Measurements from ENCODE around the gene SCAMP3.
"Not testable (repeated sequence)": the region's sequence is repeated elsewhere in the genome, so short reads cannot be mapped to it uniquely, and the experiment has no call there.

SCAMP3 gene

DNA sequence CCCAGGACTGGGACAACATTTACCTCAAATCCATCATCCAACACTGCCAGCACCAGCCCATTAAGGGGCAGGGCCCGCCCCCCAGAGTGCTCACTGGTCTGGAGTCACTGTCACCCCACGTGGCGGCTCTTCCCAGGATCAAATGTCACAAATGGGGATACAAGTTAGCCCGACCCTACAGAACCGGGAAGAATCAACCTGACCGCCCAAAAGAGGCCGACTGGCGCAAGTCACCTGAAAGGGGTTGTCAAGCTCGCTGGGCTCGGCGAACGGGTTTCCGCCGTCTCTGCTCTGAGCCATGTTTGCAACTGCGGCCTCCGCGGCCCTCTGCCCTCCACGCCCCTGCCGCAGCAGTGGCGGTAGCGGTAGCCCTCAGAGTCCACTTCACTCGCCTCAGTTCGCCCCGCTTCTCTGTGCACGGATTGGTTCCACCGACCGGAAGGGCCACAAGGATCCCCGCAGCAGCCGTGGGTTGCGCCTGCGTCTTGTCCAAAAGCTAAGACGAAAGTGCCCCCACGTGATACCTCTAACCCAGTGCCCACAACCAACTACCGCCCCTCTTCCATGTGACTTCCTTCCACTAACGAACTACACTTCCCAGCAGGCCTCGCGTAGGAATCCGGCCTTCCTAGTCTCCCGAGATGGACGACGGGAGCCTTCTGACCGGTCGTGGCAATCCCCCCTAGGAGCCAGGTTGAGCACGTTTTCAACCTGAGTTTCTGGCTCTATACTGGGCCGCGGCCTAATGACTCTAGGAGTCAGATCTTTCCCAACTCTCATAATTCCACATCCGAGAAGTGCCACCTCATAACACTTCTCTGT is at the start of gene SCAMP3:
Gene SCAMP3 (minus strand): TSS at position 509 of the 822 bp plus-strand sequence. CDS start 209 bp downstream, at position 300.
- DNase-seq, result peak; percentile 94 to 96

DNA sequence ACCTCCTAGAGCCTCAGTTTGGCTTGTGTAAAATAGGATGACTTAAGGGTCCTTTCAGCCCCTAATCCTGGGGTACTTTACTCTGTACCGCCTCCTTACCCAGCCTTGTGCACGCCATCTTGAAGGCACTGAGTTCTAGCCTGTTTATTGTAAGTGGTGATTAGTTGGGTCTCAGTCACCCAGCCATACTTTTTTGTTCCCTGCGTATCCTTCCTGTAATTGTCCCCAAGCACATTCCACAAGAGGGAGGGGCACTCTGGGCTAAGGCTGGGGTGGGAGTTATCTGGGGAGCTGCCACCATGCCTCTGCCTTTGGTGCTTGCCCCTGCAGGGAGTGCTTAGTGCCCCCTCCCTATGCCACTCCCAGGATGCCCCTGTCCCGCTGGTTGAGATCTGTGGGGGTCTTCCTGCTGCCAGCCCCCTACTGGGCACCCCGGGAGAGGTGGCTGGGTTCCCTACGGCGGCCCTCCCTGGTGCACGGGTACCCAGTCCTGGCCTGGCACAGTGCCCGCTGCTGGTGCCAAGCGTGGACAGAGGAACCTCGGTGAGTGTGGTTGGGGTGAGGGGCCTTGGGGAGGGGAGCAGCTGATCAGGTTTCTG is 47.4 kb upstream of the SCAMP3 start:
- DNase-seq, result no peak

DNA sequence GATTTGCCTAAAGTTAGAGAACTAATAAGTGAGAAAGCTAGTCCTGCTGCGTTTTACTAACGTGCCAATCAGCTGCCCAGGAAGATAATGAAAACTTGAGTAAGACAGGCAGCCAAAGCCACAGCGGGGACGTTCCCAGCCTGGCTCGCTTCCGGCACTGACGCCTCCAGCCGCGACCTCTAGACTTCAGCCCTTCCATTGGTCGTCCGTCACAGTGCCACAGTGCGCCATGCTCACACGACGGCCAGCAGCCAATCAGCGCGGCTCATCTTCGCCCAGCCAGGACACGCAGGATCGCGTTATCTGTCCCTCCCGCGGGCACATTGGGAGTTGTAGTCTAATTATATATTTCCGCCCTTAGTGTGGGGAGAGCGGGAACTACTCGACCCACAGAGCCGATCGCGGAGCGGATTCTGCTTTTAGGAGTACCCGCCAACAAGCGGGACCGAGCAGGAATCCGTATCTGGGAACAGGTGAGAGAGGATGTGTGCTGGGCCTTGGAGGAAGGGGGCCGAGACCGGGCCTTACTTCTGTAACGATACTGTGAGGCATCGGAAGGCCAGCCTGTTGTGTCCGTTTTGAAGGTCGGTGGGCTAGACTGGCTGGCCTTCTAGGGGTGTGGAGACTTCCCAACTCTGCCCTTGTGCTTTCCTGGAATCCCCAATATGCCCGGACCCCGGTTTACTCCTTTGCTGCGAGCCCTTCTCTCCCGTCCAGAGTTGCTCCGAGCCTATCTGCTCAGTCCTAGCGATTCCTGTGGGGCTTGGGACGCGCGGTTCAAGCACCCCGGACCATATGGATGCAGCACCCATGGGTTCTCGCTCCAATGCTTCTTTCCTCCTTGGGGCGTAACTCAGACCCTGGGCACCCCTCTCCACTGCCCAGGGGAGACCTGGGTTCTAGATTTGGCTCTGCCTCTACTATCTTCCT is 46.6 kb upstream of the SCAMP3 start, which contains the start of gene FDPS:
Gene FDPS (plus strand): TSS at position 374 of the 930 bp plus-strand sequence. CDS start 924 bp downstream, outside the sequence.
- DNase-seq, result peak; percentile 97 to 99

DNA sequence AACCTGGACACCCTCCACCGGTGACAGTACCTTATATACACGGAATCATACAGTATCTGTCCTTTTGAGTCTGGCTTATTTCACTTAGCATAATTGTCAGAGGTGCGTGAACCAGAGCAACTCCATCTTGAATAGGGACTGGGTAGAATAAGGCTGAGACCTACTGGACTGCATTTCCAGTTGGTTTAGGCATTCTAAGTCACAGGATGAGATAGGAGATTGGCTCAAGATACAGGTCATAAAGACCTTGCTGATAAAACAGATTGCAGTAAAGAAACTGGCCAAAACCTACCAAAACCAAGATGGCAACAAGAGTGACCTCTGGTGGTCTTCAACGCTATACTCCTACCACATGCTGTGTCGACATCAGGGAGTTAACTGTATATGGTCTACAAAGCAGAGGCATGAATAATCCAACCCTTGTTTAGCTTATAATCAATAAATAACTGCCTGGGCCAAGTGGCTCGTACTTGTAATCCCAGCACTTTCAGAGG is 45.1 kb upstream of the SCAMP3 start:
- peak in 1 of 2 experiments; percentile 24 for DNase-seq

DNA sequence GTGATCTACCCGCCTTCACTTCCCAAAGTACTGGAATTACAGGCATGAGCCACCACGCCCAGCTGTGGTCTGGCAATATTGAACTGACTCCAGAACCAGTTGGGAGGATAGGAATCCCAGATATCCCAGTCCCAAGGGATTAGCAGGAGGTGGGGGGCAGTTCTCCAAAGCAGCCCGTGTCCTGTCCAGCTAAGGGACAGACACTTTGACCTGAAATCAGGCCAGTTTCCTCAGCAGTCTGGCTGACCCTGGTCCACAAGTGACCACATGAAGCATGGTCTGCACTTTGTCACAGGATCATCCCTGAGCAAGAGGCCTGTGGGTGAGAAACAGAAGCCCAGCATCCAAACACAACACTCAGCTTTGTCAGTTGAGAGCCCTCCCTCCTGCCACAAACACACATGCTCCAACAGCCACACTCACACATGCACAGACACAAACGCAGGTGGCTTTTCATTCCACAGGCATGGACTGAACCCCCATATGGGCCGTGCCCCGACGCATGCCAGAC is 43.8 kb upstream of the SCAMP3 start:
- no peak for DNase-seq

DNA sequence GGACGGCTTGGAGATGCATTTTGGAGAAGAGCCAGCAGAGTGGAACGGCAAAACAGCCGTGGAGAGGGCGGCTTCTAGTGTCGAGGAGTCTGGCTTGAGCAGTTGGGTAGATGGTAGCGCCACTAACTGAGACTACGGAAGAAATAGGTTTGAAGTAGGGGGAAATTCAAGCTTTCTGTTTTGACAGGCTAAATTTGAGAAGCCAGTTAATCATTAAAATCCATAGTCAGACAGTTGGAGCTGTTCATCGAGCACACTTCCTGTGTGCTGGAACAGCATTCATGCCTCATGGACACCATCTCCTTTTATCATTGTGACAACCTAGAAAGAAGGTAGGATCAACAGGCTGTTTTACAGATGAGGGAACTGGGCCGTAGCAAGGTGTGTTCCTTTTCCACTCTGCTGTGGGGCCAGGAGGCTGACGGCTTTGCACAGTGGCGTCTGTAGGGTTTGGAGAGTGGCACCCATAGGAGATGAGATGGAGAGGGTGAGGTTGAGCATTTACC is 42.5 kb upstream of the SCAMP3 start:
- DNase-seq, result no peak

DNA sequence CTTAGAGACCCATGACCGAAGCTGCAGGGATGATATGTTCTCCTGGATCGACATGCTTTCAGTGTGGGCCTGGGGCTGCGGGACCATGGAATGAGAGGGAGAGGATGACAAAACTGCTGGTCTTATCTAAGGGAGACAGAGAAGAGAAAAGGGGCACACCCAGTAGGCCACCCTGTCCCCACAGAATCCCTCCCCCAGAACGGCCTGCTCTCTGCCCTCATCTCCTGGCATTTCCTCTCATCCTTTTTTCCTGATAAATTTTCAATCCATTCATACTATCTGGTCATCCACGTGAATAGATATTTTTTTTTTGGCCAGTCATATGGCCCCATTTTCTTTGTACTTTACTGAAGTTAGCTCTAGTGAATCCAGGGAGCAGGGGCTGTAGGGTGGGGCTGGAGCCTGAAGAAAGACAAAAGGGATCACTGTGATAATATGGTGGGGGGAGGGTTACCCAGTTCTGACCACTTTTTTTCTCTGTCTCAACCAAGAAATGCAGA is 39.2 kb upstream of the SCAMP3 start, which contains the start of gene PKLR:
Gene PKLR (minus strand): TSS at position 97 of the 500 bp plus-strand sequence. CDS start 43 bp downstream, at position 54.
- DNase-seq, result no peak

DNA sequence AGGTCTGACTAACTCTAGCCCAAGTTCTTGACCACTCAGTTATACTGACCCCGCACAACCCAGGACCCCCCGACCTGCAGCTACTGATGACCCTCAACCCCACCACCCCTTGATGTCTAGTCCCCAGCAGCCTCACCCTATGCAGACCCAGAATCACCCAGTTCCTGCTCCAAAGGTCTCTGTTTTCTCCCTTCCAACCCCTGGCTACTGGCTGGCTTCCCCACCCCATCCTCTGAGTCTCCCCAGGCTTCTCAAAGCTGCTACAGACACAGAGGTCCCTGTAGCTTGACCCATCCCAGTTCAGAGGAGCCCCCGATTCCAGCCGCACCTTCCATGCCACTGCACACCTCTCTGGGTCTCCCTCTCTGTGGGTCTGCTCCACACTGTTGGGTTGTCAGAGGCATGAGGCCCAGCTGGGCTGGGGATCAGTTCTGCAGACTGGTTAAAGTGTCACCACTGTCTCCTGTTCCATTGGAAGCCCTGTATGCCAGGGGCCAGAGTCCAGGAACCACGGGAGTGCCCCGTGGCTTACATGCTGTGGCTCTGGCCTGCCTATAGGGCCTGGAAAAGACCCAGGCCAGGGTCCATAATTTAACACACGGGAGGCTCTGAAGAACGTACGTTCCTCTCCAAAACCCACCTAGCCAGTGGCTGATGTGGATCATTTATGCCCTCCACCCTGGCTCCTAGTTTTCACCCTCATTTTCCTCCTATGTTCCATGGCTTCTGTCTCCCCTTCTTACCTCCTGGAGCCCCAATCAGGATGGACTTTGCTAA is 38.6 kb upstream of the SCAMP3 start:
- no peak for DNase-seq

DNA sequence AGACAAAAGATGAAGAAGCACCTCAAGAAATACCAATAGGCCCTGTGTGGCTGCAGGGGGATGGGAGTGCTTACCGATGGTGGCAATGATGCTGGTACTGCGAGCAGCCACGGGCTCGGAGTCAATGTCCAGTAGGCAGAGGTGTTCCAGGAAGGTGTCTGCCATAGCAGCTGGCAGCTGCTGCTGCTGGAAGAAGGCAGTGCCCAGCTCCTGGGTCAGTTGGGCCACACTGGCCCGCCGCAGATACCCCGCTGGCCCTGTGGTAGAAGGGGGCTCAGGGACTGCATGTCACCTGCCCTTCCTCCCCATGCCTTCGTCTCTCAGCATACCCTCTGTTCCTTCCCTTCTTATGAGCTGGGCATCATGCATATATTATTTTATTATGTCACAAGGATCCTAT is 37.9 kb upstream of the SCAMP3 start:
- DNase-seq, result no peak

DNA sequence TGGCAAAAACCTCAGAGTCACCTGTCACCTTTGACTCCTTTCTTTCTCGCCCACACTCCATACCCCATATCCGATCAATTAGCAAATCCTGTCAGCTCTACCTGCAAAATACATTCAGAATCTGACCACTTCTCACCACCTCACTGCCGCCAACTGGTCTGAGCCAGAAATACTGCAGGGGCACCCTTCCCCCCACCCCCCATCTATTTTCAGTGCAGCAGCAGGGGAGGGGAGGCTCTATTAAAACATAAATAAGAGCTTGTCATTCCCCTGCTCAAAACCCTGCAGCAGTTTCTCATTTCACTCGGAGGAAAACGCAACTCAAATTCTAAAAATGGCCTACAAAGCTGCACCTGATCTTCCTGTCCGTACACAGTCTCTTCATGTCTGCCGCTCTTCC is 35.2 kb upstream of the SCAMP3 start:
- no peak for DNase-seq

DNA sequence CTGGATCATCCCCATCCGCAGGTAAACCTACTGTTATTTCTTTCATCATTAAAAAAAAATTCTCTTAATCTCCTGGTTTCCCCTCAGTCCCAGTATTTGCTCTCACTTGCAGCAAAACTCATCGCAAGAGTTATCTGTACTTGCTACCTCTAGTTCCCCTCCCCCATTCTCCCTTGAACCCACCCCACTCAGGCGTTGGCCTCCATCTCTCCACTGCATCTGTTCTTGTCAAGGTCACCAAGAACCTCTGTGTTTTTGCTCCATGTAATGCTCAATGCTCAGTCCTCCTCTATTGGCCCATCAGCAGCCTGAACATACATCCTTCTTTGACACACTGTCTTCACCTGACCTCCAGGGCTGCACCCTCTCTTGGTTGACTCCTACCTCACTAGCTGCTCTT is 34.5 kb upstream of the SCAMP3 start:
- DNase-seq, result no peak

DNA sequence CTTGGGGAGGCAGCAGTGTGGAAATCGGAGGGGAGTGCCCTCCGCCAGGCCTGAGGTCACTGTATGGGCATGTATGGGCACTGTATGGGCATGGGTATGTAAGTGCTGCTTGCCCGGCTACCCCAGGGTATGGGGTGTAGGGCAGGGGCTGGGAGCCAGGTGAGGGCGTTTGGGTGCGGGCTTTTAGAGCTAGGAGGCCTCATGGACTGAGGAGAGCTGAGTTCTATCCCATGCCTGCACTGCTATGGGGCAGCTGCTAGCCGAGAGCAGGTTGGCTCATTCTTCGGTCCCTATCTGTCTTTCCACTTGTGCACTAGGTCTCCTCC is 33.7 kb upstream of the SCAMP3 start:
- no peak for DNase-seq

DNA sequence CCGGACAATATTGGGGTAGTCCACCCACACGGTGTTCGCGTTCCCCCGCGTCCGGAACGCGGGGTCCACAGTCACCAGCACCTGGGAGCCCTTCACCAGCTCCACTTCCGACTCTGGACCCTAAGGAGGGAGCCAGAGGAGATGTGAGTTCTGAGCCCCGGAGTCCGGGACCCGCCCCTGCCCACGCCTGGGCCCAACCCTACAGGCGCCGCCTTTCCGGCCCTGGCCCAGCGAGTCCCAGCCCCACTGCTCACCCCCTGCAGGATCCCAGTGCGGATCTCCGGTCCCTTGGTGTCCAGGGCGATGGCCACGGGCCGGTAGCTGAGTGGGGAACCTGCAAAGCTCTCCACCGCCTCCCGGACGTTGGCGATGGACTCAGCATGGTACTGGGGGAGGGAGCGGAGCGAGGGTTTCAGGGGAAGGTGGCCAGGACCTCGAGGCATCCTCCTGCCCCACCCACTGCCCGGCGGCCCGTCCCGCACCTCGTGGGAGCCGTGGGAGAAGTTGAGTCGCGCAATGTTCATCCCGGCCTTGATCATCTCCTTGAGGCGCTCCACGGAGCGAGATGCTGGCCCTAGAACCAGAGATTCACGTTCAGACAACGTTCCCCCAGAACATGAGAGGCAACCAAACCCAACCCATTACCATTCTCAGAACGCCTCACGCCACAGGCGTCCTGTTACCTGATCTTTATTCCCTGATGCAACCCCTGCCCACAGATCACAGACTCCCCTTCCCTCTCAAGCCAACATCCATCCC is 33.2 kb upstream of the SCAMP3 start:
- no peak for DNase-seq

DNA sequence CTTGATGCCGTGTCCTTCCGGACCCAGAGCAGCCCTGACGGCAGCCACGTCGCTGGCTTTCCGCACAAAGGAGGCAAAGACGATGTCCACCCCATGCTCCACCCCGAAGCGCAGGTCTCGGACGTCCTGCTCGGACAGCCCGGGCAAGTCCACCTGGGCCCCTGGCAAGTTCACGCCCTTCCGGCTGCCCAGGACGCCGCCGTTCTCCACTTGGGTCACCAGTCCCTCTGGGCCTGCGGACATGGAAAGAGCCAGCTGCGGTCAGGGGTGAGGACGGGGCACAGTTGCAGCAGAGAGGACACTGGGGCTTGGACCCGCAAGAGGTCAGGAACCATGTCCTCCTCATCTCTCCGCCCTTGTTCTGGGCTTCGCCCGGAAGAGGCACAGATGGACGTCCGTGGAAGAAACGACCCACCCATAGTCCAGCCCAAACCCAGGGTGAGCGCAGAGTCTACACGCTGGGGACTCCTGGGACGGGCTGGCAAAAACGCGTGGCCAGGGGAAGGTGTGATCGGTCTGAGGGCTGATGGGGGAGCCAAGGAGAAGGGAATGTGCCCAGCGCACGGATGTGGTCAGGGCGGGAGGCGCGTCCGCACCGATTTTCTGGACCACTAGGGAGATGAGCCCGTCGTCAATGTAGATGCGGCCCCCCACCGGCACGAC is 32.5 kb upstream of the SCAMP3 start:
- DNase-seq, result no peak

DNA sequence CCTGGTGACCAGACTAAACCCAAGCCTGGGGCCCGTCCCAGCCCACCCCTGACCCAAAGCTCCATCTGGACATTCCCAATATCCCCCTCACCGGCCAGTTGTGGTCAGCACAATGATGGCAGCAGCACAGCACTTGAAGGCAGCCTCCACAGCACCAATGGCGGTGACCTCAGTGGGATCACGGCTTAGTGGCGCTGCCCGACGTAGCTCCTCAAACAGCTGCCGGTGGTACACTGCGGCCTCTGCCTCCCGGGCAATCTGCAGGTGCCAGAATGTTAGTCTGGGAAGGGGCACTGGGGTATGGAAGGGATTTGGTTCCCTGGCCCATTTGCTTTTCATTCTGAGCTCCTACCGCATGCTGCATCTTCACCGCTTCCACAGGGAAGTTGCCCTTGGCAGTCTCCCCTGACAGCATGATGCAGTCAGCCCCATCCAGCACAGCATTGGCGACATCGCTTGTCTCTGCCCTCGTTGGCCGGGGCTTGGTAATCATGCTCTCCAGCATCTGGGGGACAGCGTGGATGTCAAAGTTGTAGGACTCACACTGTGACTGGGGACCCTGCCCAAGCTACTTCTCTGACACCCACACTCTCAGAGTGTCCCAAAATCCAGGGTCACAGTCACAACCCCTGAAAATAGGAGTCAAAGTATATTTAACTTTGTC is 31.1 kb upstream of the SCAMP3 start:
- DNase-seq, result no peak

DNA sequence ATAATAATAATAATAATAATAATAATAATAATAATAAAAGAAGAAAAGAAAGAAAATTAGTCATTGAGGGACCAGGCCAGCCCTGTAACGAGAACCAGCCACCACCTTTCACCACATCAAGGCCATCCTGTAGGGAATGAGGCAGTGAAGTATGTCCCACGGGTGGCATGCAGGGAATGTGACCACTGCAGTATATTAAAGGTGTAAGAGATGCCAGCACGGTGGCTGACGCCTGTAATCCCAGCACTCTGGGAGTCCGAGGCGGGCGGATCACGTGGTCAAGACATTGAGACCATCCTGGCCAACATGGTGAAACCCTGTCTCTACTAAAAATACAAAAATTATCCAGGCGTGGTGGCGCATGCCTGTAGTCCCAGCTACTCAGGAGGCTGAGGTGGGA is 28.8 kb upstream of the SCAMP3 start:
- not testable (repeated sequence) for DNase-seq

DNA sequence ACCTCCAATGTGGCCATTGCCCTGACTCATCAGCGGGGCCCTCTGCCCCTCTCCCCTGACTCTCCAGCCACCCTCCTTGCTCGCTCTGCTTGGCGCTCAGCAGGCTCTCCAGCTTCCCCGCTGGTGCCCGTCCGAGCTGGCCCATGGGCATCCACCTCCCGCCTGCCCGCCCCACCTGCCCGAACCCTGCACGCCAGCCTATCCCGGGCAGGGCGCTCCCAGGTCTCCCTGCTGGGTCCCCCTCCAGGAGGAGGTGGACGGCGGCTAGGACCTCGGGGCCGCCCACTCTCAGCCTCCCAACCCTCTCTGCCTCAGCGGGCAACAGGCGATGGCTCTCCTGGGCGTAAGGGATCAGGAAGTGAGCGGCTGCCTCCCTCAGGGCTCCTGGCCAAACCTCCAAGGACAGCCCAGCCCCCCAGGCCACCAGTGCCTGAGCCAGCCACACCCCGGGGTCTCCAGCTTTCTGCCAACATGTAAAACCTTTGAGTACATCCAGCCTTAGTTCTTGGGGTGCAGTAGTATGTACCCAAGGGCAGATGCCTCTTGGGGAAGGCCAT is 25.9 kb upstream of the SCAMP3 start:
- no peak for DNase-seq

DNA sequence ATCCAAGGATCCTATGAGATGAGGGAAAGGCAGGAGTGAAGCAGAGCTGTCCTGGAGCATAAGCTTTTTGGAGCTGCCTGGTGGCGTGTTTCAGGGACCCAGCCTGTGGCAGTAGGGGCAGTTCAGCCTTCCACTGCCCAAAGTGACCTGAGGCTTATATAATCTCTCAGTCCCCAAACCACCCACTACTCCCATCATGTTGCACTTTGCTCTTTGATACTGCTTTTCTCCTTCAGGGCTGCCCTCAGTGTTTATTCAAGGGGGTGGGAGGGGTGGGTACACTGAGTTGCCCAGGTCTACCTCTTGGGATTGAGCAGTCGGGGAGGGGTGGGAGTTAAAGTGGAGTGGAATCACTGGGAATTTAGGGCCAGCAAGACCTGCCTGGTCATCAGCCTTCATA is 24.4 kb upstream of the SCAMP3 start:
- no peak for DNase-seq

DNA sequence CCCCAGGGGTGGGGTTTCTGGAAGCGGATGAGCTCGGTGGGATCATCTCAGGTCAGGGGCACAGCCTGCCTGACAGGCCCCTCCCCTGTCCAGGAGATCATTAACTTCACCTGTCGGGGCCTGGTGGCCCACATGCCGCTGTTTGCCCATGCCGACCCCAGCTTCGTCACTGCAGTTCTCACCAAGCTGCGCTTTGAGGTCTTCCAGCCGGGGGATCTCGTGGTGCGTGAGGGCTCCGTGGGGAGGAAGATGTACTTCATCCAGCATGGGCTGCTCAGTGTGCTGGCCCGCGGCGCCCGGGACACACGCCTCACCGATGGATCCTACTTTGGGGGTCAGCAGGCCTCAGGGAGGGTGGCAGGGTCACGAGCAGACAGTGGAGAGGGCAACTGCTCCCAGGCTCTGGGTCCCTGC is 23.5 kb upstream of the SCAMP3 start:
- no peak for DNase-seq
